ENCODE data around the gene ABCA10. TPM values are rescaled to one million over a fixed set of nuclear protein-coding genes. Genes with fewer than 3 reads are reported as not detected.

ABCA10 gene
- polyA plus RNA-seq, 1 donor from 2014 or later = not detected

DNA sequence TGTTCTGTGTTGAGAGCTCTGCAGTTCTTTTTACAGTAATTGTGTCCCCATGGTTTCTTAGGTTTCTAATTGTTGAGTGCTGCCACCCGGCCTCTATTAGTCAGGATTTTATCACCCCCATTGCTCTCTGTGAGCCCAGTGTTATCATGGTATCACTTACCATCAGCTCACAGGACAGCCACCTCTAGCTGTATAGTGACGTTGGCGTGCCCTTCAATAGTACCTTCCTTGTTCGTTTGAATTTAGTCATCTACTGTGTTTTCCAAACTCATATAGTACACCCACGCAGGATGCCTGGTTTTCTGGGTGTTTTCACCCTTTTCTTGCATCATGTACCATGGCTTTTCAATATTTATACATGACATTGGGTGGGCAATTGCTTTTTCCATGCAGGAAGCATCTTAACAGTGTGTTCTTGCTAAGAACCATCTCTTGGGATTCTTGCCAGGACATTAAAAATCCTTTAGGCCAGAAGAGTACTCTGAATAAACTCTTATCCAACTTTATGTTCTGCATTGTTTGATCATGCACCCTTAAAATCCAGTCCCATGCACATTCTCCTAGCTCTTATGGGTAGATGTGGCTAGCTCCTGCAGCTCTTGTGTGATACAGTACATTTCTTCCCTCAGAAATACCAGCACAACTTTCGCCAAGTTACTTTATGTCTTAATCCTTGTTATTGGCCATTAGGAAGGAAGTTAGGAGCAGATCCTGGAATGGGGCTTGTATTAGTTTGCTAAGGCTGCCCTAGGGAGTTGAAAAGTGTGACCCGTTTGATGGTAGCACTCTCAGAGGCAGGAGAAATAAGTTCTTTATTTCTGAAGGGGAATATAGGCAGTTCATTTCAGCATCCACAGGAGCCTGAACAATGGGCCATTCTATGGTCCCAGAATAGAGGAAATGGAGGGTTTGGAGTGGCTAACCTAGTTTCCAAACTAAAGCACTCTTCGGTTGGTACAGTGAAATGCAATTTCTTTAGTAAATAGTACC, 11.3 kb upstream of the ABCA10 start:
- H3K27me3 Mint-ChIP-seq = no peaks in the 10 kb centered on the region
- no peak overlapping the region for H3K4me3 Mint-ChIP-seq
- H3K9me3 Mint-ChIP-seq = no peaks in the 10 kb centered on the region
- peaks cover 5% of the 10 kb centered on the region for H3K36me3 Mint-ChIP-seq
- H3K27ac Mint-ChIP-seq = no peak overlapping the region
- peaks cover 0 to 4% (median 4%) of the 10 kb centered on the region in 3 donors for H3K4me1 Mint-ChIP-seq

DNA sequence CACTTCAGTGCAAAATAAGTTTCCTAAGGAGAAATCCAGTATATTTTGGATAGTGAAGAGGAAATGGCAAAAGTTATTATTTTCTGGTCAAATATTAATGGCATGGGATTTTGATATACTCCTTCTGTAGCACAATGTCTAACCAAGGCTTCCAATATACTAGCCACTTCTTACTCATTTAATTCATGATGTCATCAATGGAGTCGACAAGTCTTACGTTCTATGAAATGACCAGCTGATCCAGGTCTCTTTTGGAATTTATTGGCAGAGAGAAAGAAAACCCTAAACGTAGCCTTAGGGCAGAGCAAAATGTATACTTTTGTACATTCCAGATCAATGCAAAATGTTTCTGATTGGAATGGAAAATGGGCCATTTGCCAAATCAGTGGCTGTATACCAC, 8.3 kb upstream of the ABCA10 start:
- H3K9me3 Mint-ChIP-seq = peaks cover 0 to 14% (median 3%) of the 10 kb centered on the region in 3 donors
- no peaks in the 10 kb centered on the region for H3K27me3 Mint-ChIP-seq
- no peak overlapping the region for H3K4me3 Mint-ChIP-seq
- H3K4me1 Mint-ChIP-seq = peaks cover 0 to 4% (median 4%) of the 10 kb centered on the region in 3 donors
- no peak overlapping the region for H3K27ac Mint-ChIP-seq
- H3K36me3 Mint-ChIP-seq = peaks cover 6% of the 10 kb centered on the region

DNA sequence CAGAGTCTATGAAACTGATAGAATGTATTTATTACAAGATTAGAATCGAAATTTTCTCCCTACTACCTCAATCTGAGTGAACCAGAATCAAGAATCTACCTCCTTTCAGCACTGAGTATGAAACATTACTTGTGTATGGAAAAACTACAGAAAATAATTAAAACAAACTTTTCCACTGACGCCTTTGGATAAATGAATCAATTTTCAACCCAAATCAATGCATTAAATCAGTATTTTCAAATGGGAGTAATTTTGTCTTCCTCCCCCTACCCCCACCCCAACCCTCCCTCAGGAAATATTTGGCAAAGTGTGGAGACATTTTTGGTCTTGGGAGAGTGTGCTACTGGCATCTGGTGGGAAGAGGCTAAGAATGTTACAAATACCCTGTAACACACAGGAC, 7.8 kb upstream of the ABCA10 start:
- Mint-ChIP-seq H3K9me3 (peaks cover 0 to 16% (median 3%) of the 10 kb centered on the region in 3 donors), H3K27me3 (no peaks in the 10 kb centered on the region), H3K36me3 (peaks cover 5% of the 10 kb centered on the region), H3K4me3 (no peak overlapping the region), H3K27ac (no peak overlapping the region), H3K4me1 (peaks cover 0 to 4% (median 4%) of the 10 kb centered on the region in 3 donors)

DNA sequence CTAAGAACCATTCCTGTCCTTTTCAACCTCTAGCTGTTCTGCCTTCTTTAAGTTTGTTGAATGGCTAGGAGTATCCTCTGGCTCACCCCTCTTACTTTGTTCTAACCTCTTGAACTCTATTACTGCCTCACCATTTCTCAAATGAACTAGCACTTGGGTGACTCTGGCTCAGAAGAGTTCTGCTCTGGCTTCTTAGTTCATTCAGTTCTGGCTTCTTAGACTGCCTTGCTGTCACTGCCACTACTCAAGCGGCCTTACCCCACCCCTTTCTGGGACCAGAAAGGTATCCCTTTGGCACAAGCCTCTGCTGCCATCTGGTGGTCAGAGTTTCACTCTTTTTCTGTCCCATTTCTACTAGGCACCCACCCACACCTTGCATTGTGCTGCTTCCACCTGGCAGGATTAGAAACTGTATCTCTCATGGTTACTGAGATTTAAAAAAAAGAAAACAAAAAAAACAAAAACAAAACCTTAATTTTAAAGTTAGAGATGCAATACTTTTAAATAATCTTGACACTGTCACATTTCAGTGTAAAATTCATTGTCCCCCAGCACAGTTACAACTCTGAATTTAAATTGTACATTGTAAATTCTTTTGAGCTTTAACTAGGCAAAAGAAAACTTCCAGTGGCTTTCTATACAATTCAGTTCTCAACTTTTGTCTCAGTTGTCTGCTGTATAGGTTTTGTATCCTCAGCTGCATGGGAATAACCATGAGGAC, 6.9 kb upstream of the ABCA10 start:
- peaks cover 0 to 20% (median 3%) of the 10 kb centered on the region in 3 donors for H3K9me3 Mint-ChIP-seq
- H3K4me1 Mint-ChIP-seq = peaks cover 0 to 4% (median 4%) of the 10 kb centered on the region in 3 donors
- no peaks in the 10 kb centered on the region for H3K27me3 Mint-ChIP-seq
- H3K27ac Mint-ChIP-seq = peak overlapping the region in 1 of 3 donors; percentile 20
- H3K36me3 Mint-ChIP-seq = peaks cover 4% of the 10 kb centered on the region
- H3K4me3 Mint-ChIP-seq = peak overlapping the region in 2 of 4 donors; percentile 19 to 55

DNA sequence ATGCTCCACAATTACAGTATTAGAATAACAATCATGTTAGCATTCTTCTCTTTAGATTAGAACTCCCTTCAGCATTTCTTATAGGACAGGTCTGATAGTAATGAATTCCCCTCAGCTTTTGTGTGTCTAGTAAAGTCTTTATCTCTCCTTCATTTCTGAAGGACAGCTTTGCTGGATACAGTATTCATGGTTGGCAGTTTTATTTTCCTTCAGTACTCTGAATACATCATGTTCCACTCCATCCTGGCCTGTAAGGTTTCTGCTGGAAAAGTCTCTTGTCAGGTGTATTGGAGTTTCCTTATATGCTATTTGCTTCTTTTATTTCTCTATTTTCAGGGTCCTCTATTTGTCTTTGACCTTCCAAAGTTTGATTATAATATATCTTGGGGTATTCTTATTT, 4.0 kb upstream of the ABCA10 start:
- Mint-ChIP-seq H3K27ac (no peak overlapping the region), H3K4me3 (no peak overlapping the region), H3K4me1 (peaks cover 6 to 13% (median 11%) of the 10 kb centered on the region in 3 donors), H3K36me3 (peaks cover 4% of the 10 kb centered on the region), H3K9me3 (peaks cover 0 to 23% (median 3%) of the 10 kb centered on the region in 3 donors), H3K27me3 (no peaks in the 10 kb centered on the region)

DNA sequence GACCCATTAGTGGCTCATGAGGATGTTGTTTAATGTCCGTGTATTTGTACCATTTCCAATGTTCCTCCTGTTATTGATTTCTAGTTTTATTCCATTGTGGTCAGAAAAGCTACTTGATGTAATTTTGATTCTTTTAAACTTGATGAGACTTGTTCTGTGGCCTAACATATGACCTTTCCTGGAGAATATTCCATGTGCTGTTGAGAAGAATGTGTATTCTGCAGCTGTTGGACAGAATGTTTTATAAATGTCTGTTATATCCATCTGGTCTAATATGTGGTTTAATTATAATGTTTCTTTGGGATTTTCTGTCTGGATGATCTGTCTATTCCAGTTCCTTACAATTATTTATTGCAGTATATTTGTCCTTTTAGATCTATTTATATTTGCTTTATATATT, 2.9 kb upstream of the ABCA10 start:
- Mint-ChIP-seq H3K4me1 (peaks cover 10 to 19% (median 15%) of the 10 kb centered on the region in 3 donors), H3K9me3 (peaks cover 0 to 23% (median 3%) of the 10 kb centered on the region in 3 donors), H3K36me3 (peaks cover 1% of the 10 kb centered on the region), H3K4me3 (no peak overlapping the region), H3K27ac (peak overlapping the region in 1 of 3 donors; percentile 18), H3K27me3 (no peaks in the 10 kb centered on the region)

DNA sequence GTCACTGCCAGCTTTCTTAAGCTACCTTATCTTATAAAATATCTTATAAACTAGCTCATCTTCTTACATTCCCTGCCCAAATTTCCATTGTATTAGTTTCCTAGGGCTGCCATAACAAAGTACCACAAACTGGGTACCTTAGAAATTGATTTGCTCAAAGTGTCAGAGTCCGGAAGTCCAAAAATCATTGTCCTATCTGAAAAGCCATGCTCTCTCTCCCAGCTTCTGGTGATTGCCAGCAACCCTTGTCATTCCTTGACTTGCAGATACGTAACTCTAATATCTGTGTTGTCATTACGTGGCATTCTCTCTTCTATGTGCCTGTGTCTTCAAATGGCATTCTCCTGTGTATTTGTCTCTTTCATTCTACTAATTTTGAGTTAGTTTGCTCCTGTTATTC, 2.3 kb upstream of the ABCA10 start:
- no peaks in the 10 kb centered on the region for H3K27me3 Mint-ChIP-seq
- H3K4me3 Mint-ChIP-seq = no peak overlapping the region
- no peak overlapping the region for H3K27ac Mint-ChIP-seq

DNA sequence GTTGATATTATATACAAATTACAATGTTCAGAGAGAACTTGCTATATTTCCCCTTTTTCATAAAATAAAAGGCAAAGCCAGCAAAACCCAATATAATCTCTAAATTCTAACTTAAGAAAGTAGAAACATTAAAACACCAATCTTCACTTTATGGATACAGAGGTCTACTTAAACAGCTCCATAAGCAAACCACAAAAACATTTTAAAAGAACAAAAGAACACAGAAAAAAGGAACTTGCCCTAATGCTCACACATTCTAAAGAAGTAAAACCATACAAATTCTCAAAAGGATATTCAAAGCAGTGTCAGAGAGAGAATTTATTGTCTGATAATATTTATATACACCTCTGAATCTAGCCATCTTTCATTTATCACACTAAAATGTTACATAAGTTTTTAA, 606 bp downstream of the ABCA10 start:
- peak overlapping the region in 1 of 3 donors; percentile 6 for H3K27ac Mint-ChIP-seq
- peaks cover 0 to 17% (median under 1%) of the 10 kb centered on the region in 3 donors for H3K9me3 Mint-ChIP-seq
- peaks cover 2% of the 10 kb centered on the region for H3K36me3 Mint-ChIP-seq
- H3K4me3 Mint-ChIP-seq = peak overlapping the region in 2 of 4 donors; percentile 2 to 79
- H3K4me1 Mint-ChIP-seq = peaks cover 17 to 36% (median 24%) of the 10 kb centered on the region in 3 donors
- no peaks in the 10 kb centered on the region for H3K27me3 Mint-ChIP-seq

More for the DNA sequence above, 2.3 kb upstream of the ABCA10 start:
- Mint-ChIP-seq H3K4me1 (peaks cover 10 to 19% (median 15%) of the 10 kb centered on the region in 3 donors), H3K9me3 (peaks cover 0 to 23% (median 3%) of the 10 kb centered on the region in 3 donors), H3K36me3 (peaks cover 1% of the 10 kb centered on the region)

DNA sequence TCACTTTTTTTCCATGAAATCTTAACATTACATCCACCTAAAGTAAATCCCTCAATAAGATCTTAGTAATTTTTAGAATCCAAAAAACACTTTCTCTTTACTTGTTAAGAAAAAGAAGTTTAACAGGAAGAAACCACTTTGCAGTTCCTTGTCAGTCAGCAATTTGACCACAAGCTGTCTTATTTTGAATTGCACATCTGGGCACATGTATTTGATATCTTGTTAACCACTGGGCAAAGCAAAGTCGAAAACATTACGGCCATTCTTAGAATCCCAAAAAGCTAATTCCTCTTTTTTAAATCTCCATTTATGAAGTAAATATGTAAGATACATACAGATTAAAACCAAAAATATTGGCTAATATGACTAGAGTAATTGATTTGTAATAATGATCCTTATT, 1.1 kb downstream of the ABCA10 start:
- Mint-ChIP-seq H3K4me1 (peaks cover 17 to 38% (median 24%) of the 10 kb centered on the region in 3 donors), H3K4me3 (peak overlapping the region in 2 of 4 donors; percentile 18 to 79), H3K27ac (peak overlapping the region in 1 of 3 donors; percentile 6), H3K9me3 (peaks cover 0 to 12% (median 0%) of the 10 kb centered on the region in 3 donors), H3K36me3 (peaks cover 2% of the 10 kb centered on the region), H3K27me3 (no peaks in the 10 kb centered on the region)

DNA sequence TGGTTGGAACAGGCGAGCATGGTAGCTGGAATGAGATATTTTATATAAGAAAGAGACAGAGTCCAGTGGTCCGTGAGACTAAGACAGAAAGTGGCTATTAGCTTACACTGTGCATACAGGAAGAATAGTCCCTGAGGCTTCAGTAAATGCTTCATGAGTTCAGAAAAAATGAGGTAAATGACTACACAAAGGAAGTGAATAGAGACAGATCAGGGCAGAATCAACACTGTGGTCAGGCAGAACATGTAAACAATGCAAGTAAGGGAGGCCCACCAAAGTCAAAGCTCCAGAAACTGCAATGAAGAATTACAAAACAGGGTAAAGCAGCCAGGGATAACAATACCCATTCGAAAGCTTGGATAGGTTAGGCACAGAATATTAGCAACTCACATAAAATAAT, 4.8 kb downstream of the ABCA10 start:
- H3K27ac Mint-ChIP-seq = peak overlapping the region in 2 of 3 donors; percentile 11 to 95
- H3K27me3 Mint-ChIP-seq = no peaks in the 10 kb centered on the region
- peaks cover 2% of the 10 kb centered on the region for H3K36me3 Mint-ChIP-seq
- peaks cover 0 to 2% (median 0%) of the 10 kb centered on the region in 3 donors for H3K9me3 Mint-ChIP-seq
- H3K4me1 Mint-ChIP-seq = peaks cover 22 to 42% (median 29%) of the 10 kb centered on the region in 3 donors
- H3K4me3 Mint-ChIP-seq = peak overlapping the region in 3 of 4 donors; percentile 25 to 74 (median 44)

DNA sequence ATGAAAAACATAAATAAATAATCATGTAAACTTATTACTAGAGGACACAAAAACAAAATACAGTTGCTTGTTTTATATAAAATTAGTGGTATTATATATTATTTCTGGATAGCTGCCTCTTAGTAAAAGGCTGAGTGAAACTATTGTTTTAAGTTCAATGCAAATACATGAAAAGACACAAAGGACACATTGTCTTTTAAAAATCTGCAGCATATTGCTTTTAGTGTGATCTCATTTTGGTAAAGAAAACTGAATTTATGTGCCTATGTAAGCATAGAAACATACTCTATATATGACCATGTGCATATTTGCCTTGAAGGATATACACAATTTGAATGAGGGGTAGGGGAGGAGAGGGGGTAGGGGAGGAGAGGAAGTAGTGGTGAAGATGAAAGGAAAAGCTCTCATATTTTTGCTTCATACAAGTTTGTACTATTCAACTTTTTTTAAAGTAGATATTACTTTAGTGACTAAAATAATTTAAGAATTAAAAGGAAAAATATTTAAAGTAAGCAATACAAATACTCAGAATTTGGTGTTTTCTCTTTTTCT, 5.8 kb downstream of the ABCA10 start:
- peaks cover 2% of the 10 kb centered on the region for H3K36me3 Mint-ChIP-seq
- peak overlapping the region in 1 of 4 donors; percentile 9 for H3K4me3 Mint-ChIP-seq
- peaks cover 0 to 2% (median 0%) of the 10 kb centered on the region in 3 donors for H3K9me3 Mint-ChIP-seq
- no peaks in the 10 kb centered on the region for H3K27me3 Mint-ChIP-seq
- peaks cover 17 to 37% (median 23%) of the 10 kb centered on the region in 3 donors for H3K4me1 Mint-ChIP-seq
- no peak overlapping the region for H3K27ac Mint-ChIP-seq

DNA sequence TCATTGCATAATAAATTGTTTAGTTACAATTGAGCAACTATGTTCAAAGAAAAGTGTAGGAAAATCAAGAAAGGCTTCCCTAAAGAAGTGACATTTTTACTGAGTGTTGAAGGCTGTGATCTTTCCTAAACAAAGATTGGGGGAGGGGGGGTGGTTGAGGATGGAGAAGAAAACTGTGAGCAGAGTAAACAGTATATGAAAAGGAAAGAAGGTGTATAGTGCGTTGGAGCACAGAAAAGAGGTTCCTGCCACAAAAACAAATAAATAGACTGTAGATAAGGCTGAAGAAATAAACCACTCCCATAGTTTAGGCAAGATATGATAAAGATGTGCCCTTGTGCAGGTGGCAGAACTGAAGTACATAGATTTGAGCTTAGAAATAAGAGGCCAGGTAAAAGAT, 8.5 kb downstream of the ABCA10 start:
- H3K4me1 Mint-ChIP-seq = peaks cover 11 to 23% (median 16%) of the 10 kb centered on the region in 3 donors
- H3K27me3 Mint-ChIP-seq = no peaks in the 10 kb centered on the region
- peaks cover 0 to 2% (median 0%) of the 10 kb centered on the region in 3 donors for H3K9me3 Mint-ChIP-seq
- H3K4me3 Mint-ChIP-seq = no peak overlapping the region
- H3K27ac Mint-ChIP-seq = no peak overlapping the region
- no peaks in the 10 kb centered on the region for H3K36me3 Mint-ChIP-seq

DNA sequence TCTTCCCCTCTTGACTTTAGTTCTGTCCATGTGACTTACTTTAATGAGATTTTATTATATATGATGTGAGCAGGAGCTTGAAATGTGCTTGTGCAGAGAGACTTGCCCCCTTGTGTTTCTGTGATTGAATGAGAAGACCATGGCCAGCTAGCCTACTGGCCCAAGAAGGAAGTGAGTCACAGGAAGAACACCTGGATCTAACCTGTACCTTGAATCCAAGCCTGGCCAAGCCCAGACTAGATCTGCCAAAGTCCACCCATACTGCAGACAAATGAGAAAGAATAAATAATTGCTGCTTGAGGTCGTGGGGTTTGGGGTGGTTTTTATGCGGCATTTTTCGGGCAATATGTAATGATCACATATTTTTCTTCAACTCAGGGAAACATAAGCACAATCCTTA, 9.6 kb downstream of the ABCA10 start:
- Mint-ChIP-seq H3K4me3 (no peak overlapping the region), H3K4me1 (peaks cover 10 to 17% (median 11%) of the 10 kb centered on the region in 3 donors), H3K27me3 (no peaks in the 10 kb centered on the region), H3K9me3 (peaks cover 0 to 2% (median 0%) of the 10 kb centered on the region in 3 donors), H3K36me3 (no peaks in the 10 kb centered on the region), H3K27ac (no peak overlapping the region)

DNA sequence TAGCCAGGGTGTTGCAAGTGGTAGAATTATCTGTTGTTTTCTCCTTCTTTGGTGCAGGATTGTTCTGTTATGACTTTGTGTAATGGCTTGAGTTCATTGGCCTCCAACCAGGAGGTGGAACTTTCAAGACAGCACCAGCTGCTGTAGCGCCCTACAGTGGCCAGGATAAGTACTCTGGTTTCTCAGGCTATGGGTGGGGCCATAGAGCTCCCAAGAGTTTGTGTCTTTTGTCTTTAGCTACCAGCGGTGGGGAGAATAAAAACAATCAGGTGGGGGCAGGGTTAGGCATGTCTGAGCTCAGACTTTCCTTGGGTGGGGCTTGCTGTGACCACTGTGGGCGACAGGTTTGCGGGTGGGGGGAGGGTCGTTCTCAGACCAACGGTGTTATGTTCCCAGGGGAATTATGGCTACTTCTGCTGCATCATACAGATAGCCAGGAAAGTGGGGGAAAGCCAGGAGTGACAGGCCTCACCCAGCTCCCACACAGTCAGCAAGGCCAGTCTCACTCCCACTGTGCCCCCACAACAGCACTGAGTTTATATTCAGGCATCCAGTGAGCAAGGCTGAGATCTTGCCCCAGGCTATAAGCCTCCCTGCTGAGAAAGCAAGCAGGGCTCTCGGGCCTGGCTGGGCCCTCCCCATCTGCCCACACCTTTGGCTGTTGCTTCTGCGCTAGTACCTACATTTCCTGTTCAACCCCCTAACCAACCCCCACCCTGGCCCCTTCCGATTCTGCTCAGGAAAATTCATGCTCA, 15.4 kb downstream of the ABCA10 start:
- Mint-ChIP-seq H3K36me3 (peaks cover 7% of the 10 kb centered on the region), H3K9me3 (no peaks in the 10 kb centered on the region), H3K27me3 (no peaks in the 10 kb centered on the region), H3K4me3 (no peak overlapping the region), H3K4me1 (peaks cover 4 to 9% (median 5%) of the 10 kb centered on the region in 3 donors), H3K27ac (no peak overlapping the region)
